DMS114 treated with DMSO at 0.1 percent for 48 hours (cell line): ENCODE results near the gene TLX3.
"Not testable (repeated sequence)": the region's sequence is repeated elsewhere in the genome, so short reads cannot be mapped to it uniquely, and the experiment has no call there.

ENCODE experiments used
- DNase-seq: peaks from one replicate; lab custom pipeline; 2025; ENCODE audit not compliant: unreplicated experiment; lab: John Stamatoyannopoulos, UW

Gene TLX3

GRCh38 chr5:171322527-171322926 lies 13.5 kb downstream of the TLX3 start:
- DNase-seq, result no peak

GRCh38 chr5:171323007-171323406 lies 14.0 kb downstream of the TLX3 start:
- no peak for DNase-seq

GRCh38 chr5:171323806-171324632 lies 15.0 kb downstream of the TLX3 start:
- no peak for DNase-seq

- no peak for DNase-seq
Measured at GRCh38 chr5:171330021-171330420, 21.0 kb downstream of the TLX3 start.

- DNase-seq, result no peak
Measured at GRCh38 chr5:171335616-171336015, 26.6 kb downstream of the TLX3 start.

GRCh38 chr5:171336521-171337209 lies 27.6 kb downstream of the TLX3 start:
- DNase-seq, result peak; percentile 65

GRCh38 chr5:171337210-171337569 lies 28.1 kb downstream of the TLX3 start:
- peak; percentile 62 for DNase-seq

- no peak for DNase-seq
Measured at GRCh38 chr5:171340042-171340441, 31.0 kb downstream of the TLX3 start.

GRCh38 chr5:171340491-171340890 lies 31.4 kb downstream of the TLX3 start:
- DNase-seq, result no peak

GRCh38 chr5:171342362-171343111 lies 33.5 kb downstream of the TLX3 start:
- DNase-seq, result peak; percentile 77

GRCh38 chr5:171344936-171345608 lies 36.0 kb downstream of the TLX3 start:
- no peak for DNase-seq

- DNase-seq, result no peak
Measured at GRCh38 chr5:171351536-171352073, 42.6 kb downstream of the TLX3 start.

GRCh38 chr5:171355302-171355724 lies 46.3 kb downstream of the TLX3 start:
- DNase-seq, result no peak

GRCh38 chr5:171357843-171358242 lies 48.8 kb downstream of the TLX3 start:
- no peak for DNase-seq

- DNase-seq, result not testable (repeated sequence)
Measured at GRCh38 chr5:171361151-171361550, 52.1 kb downstream of the TLX3 start.
